Measurements from ENCODE around the gene TMEM125. TPM values are rescaled to one million over a fixed set of nuclear protein-coding genes. Genes with fewer than 3 reads are reported as not detected.
A peak's percentile ranks its signal among the peaks of the same experiment; 100 is the strongest.

The TMEM125 gene
- total and polyA plus RNA-seq, 4 experiments from 2014 or later = not detected

DNA sequence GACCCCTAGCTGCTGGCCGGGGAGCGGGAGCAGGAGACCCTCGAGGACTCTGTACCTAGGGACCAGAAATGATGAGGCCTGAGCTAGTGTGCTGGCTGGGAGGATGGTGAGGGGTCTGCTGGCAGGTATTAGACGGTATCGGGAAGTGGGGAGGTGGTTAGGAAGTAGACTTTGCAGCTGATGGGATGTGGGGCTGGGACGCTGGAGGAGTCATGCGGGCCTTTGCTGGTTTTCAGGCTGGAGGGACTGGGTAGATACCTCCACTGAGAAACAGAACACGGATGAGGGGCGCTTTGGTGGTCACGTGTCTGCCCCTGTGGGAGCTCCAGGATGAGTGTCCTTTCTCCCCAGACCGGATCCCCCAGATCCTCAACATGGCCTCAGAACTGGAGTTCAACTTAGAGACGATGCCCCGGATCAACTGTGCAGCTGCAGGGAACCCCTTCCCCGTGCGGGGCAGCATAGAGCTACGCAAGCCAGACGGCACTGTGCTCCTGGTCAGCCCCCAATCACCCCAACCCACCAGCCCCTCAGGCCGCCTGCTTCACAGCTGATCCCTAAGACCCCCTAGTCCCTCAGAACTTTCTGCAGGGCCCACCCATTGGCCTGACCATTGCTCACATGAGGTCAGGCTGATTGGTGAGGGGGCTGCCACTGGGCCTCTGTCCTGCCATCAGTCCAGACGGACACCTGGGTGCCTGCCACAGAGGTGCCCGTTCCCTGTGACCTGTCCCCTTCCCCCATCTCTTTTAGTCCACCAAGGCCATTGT is 39.0 kb downstream of the TMEM125 start:
- CTCF ChIA-PET (ENCODE audit: partially characterized antibody) = no interaction called here
- no peak for DNase-seq

DNA sequence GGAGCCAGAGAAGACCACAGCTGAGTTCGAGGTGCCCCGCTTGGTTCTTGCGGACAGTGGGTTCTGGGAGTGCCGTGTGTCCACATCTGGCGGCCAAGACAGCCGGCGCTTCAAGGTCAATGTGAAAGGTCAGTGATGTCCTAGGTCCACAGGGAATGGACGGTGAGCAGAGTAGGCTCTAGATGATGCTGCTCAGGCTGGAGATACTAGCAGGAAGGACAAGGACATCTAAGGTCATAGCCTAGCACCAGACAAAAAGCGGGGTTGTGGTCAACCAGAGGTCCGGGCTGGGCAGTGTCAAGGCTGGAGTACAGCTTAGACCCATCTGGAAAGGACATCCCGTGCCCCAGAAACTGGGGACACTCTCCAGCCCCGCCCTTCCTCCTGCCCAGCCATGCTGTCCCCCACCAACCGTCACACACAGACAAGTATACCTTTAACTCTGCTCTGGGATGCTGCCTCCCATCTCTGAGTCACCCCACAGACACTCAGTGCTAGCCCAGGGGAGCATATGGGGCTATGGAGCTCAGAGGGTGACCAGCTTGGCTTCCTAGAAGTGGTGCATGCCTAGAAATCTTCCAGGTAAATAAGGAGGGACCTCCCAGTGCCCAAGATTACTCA is 39.7 kb downstream of the TMEM125 start:
- Histone ChIP-seq H3K36me3 (ENCODE audit: insufficient read depth, low read length) (no peaks in the 10 kb centered on the region), H3K9me3 (ENCODE audit: control insufficient read depth in 1 of 2, low read length in 2 of 2) (no peaks in the 10 kb centered on the region), H3K4me3 (ENCODE audit: low read length in 2 of 2) (no peak overlapping the region), H3K4me1 (ENCODE audit: insufficient read depth, low read length) (no peaks in the 10 kb centered on the region), H3K27me3 (ENCODE audit: insufficient read depth, low read length) (no peaks in the 10 kb centered on the region), H3K27ac (ENCODE audit: low read depth, low read length) (no peak overlapping the region)
- peaks cover 2 to 4% of the 10 kb centered on the region in 2 donors for H3K27me3 Mint-ChIP-seq
- intact Hi-C loops (cut with micrococcal nuclease) = no loop called here
- peak overlapping the region in 1 of 7 donors; percentile 81 for H3K27ac Mint-ChIP-seq
- ChIA-PET CTCF (ENCODE audit: partially characterized antibody) (no interaction called here), POLR2A (ENCODE audit: partially characterized antibody) (no interaction called here)
- no peaks in the 10 kb centered on the region for H3K36me3 Mint-ChIP-seq
- peaks cover 0 to 3% (median 0%) of the 10 kb centered on the region in 8 donors for H3K9me3 Mint-ChIP-seq
- H3K4me3 Mint-ChIP-seq = no peak overlapping the region
- no peak for DNase-seq
- no peaks in the 10 kb centered on the region for H3K4me1 Mint-ChIP-seq

More for the DNA sequence above, 39.0 kb downstream of the TMEM125 start:
- H3K27me3 ChIP-seq (ENCODE audit: insufficient read depth, low read length) = no peaks in the 10 kb centered on the region
- intact Hi-C loops (cut with micrococcal nuclease) = no loop called here
- Mint-ChIP-seq H3K27ac (no peak overlapping the region), H3K36me3 (no peaks in the 10 kb centered on the region), H3K27me3 (peaks cover 2 to 4% of the 10 kb centered on the region in 2 donors), H3K4me1 (no peaks in the 10 kb centered on the region), H3K4me3 (no peak overlapping the region), H3K9me3 (peaks cover 0 to 3% (median 0%) of the 10 kb centered on the region in 8 donors)
- H3K4me1 ChIP-seq (ENCODE audit: insufficient read depth, low read length) = no peaks in the 10 kb centered on the region
- POLR2A ChIA-PET (ENCODE audit: partially characterized antibody) = no interaction called here
- no peaks in the 10 kb centered on the region for H3K36me3 ChIP-seq (ENCODE audit: insufficient read depth, low read length)
- H3K9me3 ChIP-seq (ENCODE audit: control insufficient read depth in 1 of 2, low read length in 2 of 2) = no peaks in the 10 kb centered on the region
- H3K27ac ChIP-seq (ENCODE audit: low read depth, low read length) = no peak overlapping the region
- H3K4me3 ChIP-seq (ENCODE audit: low read length in 2 of 2) = no peak overlapping the region

DNA sequence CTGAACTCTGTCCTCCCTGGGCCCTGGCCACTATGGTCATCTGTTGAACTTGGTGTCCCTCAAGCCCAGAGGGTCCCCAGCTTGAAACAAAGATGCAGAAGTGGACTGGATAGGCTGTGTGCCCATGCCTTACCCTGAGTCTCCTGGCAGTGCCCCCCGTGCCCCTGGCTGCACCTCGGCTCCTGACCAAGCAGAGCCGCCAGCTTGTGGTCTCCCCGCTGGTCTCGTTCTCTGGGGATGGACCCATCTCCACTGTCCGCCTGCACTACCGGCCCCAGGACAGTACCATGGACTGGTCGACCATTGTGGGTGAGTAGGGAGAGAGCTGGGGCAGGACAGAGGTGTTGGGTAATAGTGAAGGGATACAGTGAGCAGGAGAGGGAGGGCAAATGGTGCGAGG is 41.7 kb downstream of the TMEM125 start:
- Histone ChIP-seq H3K9me3 (ENCODE audit: control insufficient read depth in 1 of 2, low read length in 2 of 2) (no peaks in the 10 kb centered on the region), H3K4me3 (ENCODE audit: low read length in 2 of 2) (no peak overlapping the region), H3K27me3 (ENCODE audit: insufficient read depth, low read length) (no peaks in the 10 kb centered on the region), H3K36me3 (ENCODE audit: insufficient read depth, low read length) (no peaks in the 10 kb centered on the region), H3K27ac (ENCODE audit: low read depth, low read length) (no peak overlapping the region), H3K4me1 (ENCODE audit: insufficient read depth, low read length) (no peaks in the 10 kb centered on the region)
- Mint-ChIP-seq H3K27me3 (peaks cover 2 to 4% of the 10 kb centered on the region in 2 donors), H3K36me3 (no peaks in the 10 kb centered on the region), H3K9me3 (peaks cover 0 to 3% (median 0%) of the 10 kb centered on the region in 8 donors), H3K4me1 (no peaks in the 10 kb centered on the region), H3K4me3 (no peak overlapping the region), H3K27ac (no peak overlapping the region)
- CTCF ChIA-PET (ENCODE audit: partially characterized antibody) = no interaction called here
- intact Hi-C loops (cut with micrococcal nuclease) = no loop called here
- POLR2A ChIA-PET (ENCODE audit: partially characterized antibody) = no interaction called here
- no peak for DNase-seq

DNA sequence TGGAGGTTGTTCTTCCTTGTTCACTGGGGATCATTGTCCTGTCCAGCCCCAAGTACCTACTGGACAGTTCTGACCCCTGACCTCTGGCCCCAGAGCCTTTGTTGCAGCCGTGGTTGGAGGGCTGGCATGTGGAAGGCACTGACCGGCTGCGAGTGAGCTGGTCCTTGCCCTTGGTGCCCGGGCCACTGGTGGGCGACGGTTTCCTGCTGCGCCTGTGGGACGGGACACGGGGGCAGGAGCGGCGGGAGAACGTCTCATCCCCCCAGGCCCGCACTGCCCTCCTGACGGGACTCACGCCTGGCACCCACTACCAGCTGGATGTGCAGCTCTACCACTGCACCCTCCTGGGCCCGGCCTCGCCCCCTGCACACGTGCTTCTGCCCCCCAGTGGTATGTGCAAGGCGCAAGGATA is 42.4 kb downstream of the TMEM125 start:
- ChIA-PET CTCF (ENCODE audit: partially characterized antibody) (no interaction called here), POLR2A (ENCODE audit: partially characterized antibody) (no interaction called here)
- no peaks in the 10 kb centered on the region for H3K9me3 ChIP-seq (ENCODE audit: control insufficient read depth in 1 of 2, low read length in 2 of 2)
- peak overlapping the region in 1 of 7 donors; percentile 53 for H3K27ac Mint-ChIP-seq
- no peak overlapping the region for H3K27ac ChIP-seq (ENCODE audit: low read depth, low read length)
- no peak overlapping the region for H3K4me3 ChIP-seq (ENCODE audit: low read length in 2 of 2)
- peaks cover 0 to 3% (median 0%) of the 10 kb centered on the region in 8 donors for H3K9me3 Mint-ChIP-seq
- H3K36me3 Mint-ChIP-seq = no peaks in the 10 kb centered on the region
- H3K27me3 ChIP-seq (ENCODE audit: insufficient read depth, low read length) = no peaks in the 10 kb centered on the region
- intact Hi-C loops (cut with micrococcal nuclease) = no loop called here
- H3K36me3 ChIP-seq (ENCODE audit: insufficient read depth, low read length) = no peaks in the 10 kb centered on the region
- H3K4me3 Mint-ChIP-seq = no peak overlapping the region
- no peaks in the 10 kb centered on the region for H3K4me1 Mint-ChIP-seq
- no peak for DNase-seq
- H3K27me3 Mint-ChIP-seq = peaks cover 2 to 4% of the 10 kb centered on the region in 2 donors
- H3K4me1 ChIP-seq (ENCODE audit: insufficient read depth, low read length) = no peaks in the 10 kb centered on the region

DNA sequence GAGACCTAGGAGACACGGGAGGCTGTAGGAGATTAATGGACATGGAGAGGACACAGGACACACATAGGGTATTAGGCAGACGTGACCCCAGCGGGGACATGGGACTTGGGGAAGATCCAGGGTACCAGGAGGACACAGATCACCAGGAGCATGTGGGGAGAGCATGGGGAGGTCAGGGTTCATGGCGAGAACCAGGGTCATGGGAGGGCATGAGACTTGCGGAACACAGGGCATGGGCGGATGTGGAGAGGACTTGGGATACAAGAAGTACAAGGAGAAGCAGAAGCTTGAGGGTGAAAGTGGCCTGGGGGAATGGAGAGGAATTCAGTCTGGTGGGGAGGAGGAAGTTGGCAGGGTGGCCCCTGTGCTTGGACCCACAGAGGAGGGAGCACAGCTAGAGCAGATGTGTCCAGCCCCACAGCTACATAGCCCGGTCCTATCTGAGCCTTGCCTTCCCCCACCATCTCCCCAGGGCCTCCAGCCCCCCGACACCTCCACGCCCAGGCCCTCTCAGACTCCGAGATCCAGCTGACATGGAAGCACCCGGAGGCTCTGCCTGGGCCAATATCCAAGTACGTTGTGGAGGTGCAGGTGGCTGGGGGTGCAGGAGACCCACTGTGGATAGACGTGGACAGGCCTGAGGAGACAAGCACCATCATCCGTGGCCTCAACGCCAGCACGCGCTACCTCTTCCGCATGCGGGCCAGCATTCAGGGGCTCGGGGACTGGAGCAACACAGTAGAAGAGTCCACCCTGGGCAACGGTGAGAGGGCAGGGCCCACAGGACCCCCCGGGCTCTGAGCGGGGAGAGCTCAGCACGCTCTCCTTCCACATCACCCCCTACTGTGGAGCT is 43.1 kb downstream of the TMEM125 start:
- POLR2A ChIA-PET (ENCODE audit: partially characterized antibody) = no interaction called here
- Histone ChIP-seq H3K36me3 (ENCODE audit: insufficient read depth, low read length) (no peaks in the 10 kb centered on the region), H3K4me1 (ENCODE audit: insufficient read depth, low read length) (no peaks in the 10 kb centered on the region), H3K4me3 (ENCODE audit: low read length in 2 of 2) (no peak overlapping the region), H3K27me3 (ENCODE audit: insufficient read depth, low read length) (no peaks in the 10 kb centered on the region), H3K9me3 (ENCODE audit: control insufficient read depth in 1 of 2, low read length in 2 of 2) (no peaks in the 10 kb centered on the region), H3K27ac (ENCODE audit: low read depth, low read length) (no peak overlapping the region)
- CTCF ChIA-PET (ENCODE audit: partially characterized antibody) = no interaction called here
- H3K4me1 Mint-ChIP-seq = no peaks in the 10 kb centered on the region
- no peak overlapping the region for H3K4me3 Mint-ChIP-seq
- intact Hi-C loops (cut with micrococcal nuclease) = no loop called here
- peaks cover 0 to 3% (median 0%) of the 10 kb centered on the region in 8 donors for H3K9me3 Mint-ChIP-seq
- H3K27ac Mint-ChIP-seq = peak overlapping the region in 1 of 7 donors; percentile 53
- DNase-seq = no peak
- peaks cover 1 to 2% of the 10 kb centered on the region in 2 donors for H3K27me3 Mint-ChIP-seq
- no peaks in the 10 kb centered on the region for H3K36me3 Mint-ChIP-seq

DNA sequence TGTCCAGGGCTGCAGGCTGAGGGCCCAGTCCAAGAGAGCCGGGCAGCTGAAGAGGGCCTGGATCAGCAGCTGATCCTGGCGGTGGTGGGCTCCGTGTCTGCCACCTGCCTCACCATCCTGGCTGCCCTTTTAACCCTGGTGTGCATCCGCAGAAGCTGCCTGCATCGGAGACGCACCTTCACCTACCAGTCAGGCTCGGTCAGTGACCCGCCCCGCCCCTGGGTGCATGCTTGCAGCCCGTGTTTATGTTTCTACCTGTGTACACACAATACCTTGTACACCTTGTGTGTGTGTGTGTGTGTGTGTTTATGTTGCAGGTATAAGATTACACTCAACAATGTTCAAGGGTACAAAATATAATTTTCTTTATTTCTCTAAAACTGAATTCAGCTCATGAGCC is 44.0 kb downstream of the TMEM125 start:
- Mint-ChIP-seq H3K27ac (no peak overlapping the region), H3K27me3 (peaks cover 1 to 2% of the 10 kb centered on the region in 2 donors), H3K4me3 (no peak overlapping the region), H3K36me3 (no peaks in the 10 kb centered on the region), H3K9me3 (peaks cover 0 to 3% (median 0%) of the 10 kb centered on the region in 8 donors), H3K4me1 (no peaks in the 10 kb centered on the region)
- no peaks in the 10 kb centered on the region for H3K27me3 ChIP-seq (ENCODE audit: insufficient read depth, low read length)
- intact Hi-C loops (cut with micrococcal nuclease) = no loop called here
- H3K4me1 ChIP-seq (ENCODE audit: insufficient read depth, low read length) = no peaks in the 10 kb centered on the region
- ChIA-PET CTCF (ENCODE audit: partially characterized antibody) (no interaction called here), POLR2A (ENCODE audit: partially characterized antibody) (no interaction called here)
- no peaks in the 10 kb centered on the region for H3K36me3 ChIP-seq (ENCODE audit: insufficient read depth, low read length)
- H3K4me3 ChIP-seq (ENCODE audit: low read length in 2 of 2) = no peak overlapping the region
- H3K27ac ChIP-seq (ENCODE audit: low read depth, low read length) = no peak overlapping the region
- H3K9me3 ChIP-seq (ENCODE audit: control insufficient read depth in 1 of 2, low read length in 2 of 2) = no peaks in the 10 kb centered on the region
- DNase-seq = no peak

DNA sequence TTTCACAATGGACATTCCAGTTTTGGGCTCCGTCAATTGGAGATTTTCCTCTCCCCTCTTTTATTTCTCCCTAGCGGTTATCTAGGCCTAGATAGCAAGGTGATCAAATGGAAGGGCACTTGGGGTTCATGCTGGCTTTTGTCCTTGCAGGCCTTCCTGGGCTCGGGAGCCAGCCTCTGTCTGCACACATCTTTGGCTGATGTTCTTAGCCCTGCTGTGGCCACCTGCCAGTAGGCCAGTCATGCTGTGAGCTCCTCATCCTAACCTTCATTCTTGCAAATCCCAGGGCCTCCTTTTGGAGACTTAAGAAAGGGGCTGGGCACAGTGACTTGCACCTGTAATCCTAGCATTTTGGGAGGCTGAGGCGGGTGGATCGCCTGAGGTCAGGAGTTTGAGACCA is 44.5 kb downstream of the TMEM125 start:
- Histone ChIP-seq H3K27me3 (ENCODE audit: insufficient read depth, low read length) (no peaks in the 10 kb centered on the region), H3K36me3 (ENCODE audit: insufficient read depth, low read length) (no peaks in the 10 kb centered on the region), H3K9me3 (ENCODE audit: control insufficient read depth in 1 of 2, low read length in 2 of 2) (no peaks in the 10 kb centered on the region), H3K4me3 (ENCODE audit: low read length in 2 of 2) (no peak overlapping the region), H3K4me1 (ENCODE audit: insufficient read depth, low read length) (no peaks in the 10 kb centered on the region), H3K27ac (ENCODE audit: low read depth, low read length) (no peak overlapping the region)
- peaks cover 1 to 2% of the 10 kb centered on the region in 2 donors for H3K27me3 Mint-ChIP-seq
- ChIA-PET CTCF (ENCODE audit: partially characterized antibody) (no interaction called here), POLR2A (ENCODE audit: partially characterized antibody) (no interaction called here)
- H3K9me3 Mint-ChIP-seq = peaks cover 0 to 2% (median 0%) of the 10 kb centered on the region in 8 donors
- H3K4me1 Mint-ChIP-seq = no peaks in the 10 kb centered on the region
- H3K27ac Mint-ChIP-seq = no peak overlapping the region
- no peak overlapping the region for H3K4me3 Mint-ChIP-seq
- intact Hi-C loops (cut with micrococcal nuclease) = no loop called here
- no peak for DNase-seq
- no peaks in the 10 kb centered on the region for H3K36me3 Mint-ChIP-seq

Measured in CD4-positive, alpha-beta memory T cell (primary cell).